Natural killer cell (primary cell): ENCODE data around the gene USE1. TPM values are rescaled to one million over a fixed set of nuclear protein-coding genes. Genes with fewer than 3 reads are reported as not detected.

Experiments used
- ATAC-seq, 3 donors: fragments of 150-1000 bp in 2 of 3; fragments of 200-7000 bp in 1 of 3; cut with Tn5 transposase; 1 replicate in 1 of 3; 2 replicates in 2 of 3; pipeline ENCODE4 v1.10.0; 2021; ENCODE audit warnings: mild to moderate bottlenecking in 2 of 3, moderate library complexity in 2 of 3
- DNase-seq, 2 donors: peaks; one replicate each; pipeline versions ENCODE4 v3.0.0 to v3.0.0-alpha.2; 2013 to 2021; ENCODE audit warnings: mixed read lengths in 1 of 2
- H3K27ac ChIP-seq: one replicate; pipeline ENCODE4 v1.5.1; 2013; ENCODE audit warnings: mild to moderate bottlenecking, low read length
- H3K27me3 ChIP-seq: one replicate; pipeline ENCODE4 v1.6.1; 2013; ENCODE audit warnings: low read length; ENCODE audit not compliant: control insufficient read depth, insufficient read depth
- H3K36me3 ChIP-seq: one replicate; pipeline ENCODE4 v1.6.1; 2013; ENCODE audit warnings: low read length; ENCODE audit not compliant: control insufficient read depth, insufficient read depth
- H3K4me1 ChIP-seq: one replicate; pipeline ENCODE4 v1.6.1; 2013; ENCODE audit warnings: low read length; ENCODE audit not compliant: control insufficient read depth, insufficient read depth
- H3K4me3 ChIP-seq: one replicate; pipeline ENCODE4 v1.5.1; 2013; ENCODE audit warnings: low read length
- H3K9me3 ChIP-seq: one replicate; pipeline ENCODE4 v1.6.1; 2013; ENCODE audit warnings: low read length; ENCODE audit not compliant: control insufficient read depth, insufficient read depth
- H3K27ac Mint-ChIP-seq, 2 donors: one replicate each; pipeline ENCODE4 v1.8.0; 2022; ENCODE audit warnings: mild to moderate bottlenecking in 2 of 2, mixed read lengths in 2 of 2, moderate library complexity in 1 of 2
- H3K27me3 Mint-ChIP-seq, 2 donors: one replicate each; pipeline ENCODE4 v1.8.0; 2022; ENCODE audit warnings: low read depth in 2 of 2, mixed read lengths in 2 of 2
- H3K36me3 Mint-ChIP-seq: one replicate; pipeline ENCODE4 v1.8.0; 2022; ENCODE audit warnings: mixed read lengths
- H3K4me1 Mint-ChIP-seq, 2 donors: one replicate each; pipeline ENCODE4 v1.8.0; 2022; ENCODE audit warnings: mixed read lengths in 2 of 2
- H3K4me3 Mint-ChIP-seq: one replicate; pipeline ENCODE4 v1.8.0; 2022; ENCODE audit warnings: mild to moderate bottlenecking, moderate library complexity, mixed read lengths
- H3K9me3 Mint-ChIP-seq, 2 donors: one replicate each; pipeline ENCODE4 v1.8.0; 2022; ENCODE audit warnings: mixed read lengths in 2 of 2
- WGBS: methylation state at CpG from one replicate; pipeline ENCODE4 v1.1.7; 2013; ENCODE audit warnings: missing lambda C conversion rate; ENCODE audit not compliant: insufficient coverage; 5-methylcytosine and 5-hydroxymethylcytosine counted together
- intact Hi-C: fragments of 100-400 bp; cut with micrococcal nuclease; formaldehyde crosslinking; loops from one replicate; pipeline ENCODE4 v1.14.2; 2022
- total RNA-seq, 4 donors: library from RNA; stranded (reverse); fragments of 120-200 nt in 1 of 4; gene quantifications; one replicate each; pipeline versions ENCODE4 v1.2.3 to v1.2.4, GENCODE V29; 2013 to 2022
- TF ChIP-seq, protein P1 (sequence below): fragments of 200-600 bp; IDR thresholded peaks from one replicate; pipeline ENCODE4 v1.8.0; 2022; ENCODE audit warnings: antibody characterized with exemption

Gene USE1
- total RNA-seq, 3 donors from 2014 or later (not counting 1 experiment from before 2014, with no cell fraction given): 16.4 to 21.1 (median 20.9) TPM

DNA sequence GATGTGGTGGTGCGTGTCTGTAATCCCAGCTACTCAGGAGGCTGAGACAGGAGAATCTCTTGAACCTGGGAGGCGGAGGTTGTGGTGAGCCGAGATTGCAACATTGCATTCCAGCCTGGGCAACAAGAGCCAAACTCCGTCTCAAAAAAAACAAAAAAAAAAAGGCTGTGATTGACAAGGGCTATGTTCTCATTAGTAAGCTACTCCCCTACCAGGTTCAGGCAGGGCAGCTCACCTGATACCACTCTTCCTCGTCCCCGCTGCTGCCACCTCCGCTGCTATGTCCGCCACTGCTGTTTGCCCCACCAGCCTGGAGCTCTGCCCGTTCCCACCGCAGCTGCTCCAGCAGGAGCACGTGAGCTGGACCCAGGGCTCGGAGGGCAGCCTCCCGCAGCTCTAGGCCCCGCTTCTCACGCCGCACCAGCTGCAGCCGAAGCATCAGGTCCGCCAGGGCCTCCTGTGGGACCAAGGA lies 40.0 kb downstream of the USE1 start:
- Mint-ChIP-seq H3K9me3 (no peaks in the 10 kb centered on the region), H3K36me3 (no peaks in the 10 kb centered on the region), H3K27ac (no peak overlapping the region), H3K4me3 (no peak overlapping the region), H3K4me1 (no peaks in the 10 kb centered on the region), H3K27me3 (no peaks in the 10 kb centered on the region)
- no peak for DNase-seq
- no peak for ATAC-seq
- Histone ChIP-seq H3K4me3 (no peak overlapping the region), H3K27me3 (no peaks in the 10 kb centered on the region), H3K9me3 (no peaks in the 10 kb centered on the region), H3K27ac (no peak overlapping the region), H3K4me1 (no peaks in the 10 kb centered on the region), H3K36me3 (no peaks in the 10 kb centered on the region)
- TF ChIP-seq, protein P1, sequence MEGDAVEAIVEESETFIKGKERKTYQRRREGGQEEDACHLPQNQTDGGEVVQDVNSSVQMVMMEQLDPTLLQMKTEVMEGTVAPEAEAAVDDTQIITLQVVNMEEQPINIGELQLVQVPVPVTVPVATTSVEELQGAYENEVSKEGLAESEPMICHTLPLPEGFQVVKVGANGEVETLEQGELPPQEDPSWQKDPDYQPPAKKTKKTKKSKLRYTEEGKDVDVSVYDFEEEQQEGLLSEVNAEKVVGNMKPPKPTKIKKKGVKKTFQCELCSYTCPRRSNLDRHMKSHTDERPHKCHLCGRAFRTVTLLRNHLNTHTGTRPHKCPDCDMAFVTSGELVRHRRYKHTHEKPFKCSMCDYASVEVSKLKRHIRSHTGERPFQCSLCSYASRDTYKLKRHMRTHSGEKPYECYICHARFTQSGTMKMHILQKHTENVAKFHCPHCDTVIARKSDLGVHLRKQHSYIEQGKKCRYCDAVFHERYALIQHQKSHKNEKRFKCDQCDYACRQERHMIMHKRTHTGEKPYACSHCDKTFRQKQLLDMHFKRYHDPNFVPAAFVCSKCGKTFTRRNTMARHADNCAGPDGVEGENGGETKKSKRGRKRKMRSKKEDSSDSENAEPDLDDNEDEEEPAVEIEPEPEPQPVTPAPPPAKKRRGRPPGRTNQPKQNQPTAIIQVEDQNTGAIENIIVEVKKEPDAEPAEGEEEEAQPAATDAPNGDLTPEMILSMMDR: no peak
- intact Hi-C loops: no loop called here
- WGBS: 91% methylated on average over 18 of the region's 18 CpGs

DNA sequence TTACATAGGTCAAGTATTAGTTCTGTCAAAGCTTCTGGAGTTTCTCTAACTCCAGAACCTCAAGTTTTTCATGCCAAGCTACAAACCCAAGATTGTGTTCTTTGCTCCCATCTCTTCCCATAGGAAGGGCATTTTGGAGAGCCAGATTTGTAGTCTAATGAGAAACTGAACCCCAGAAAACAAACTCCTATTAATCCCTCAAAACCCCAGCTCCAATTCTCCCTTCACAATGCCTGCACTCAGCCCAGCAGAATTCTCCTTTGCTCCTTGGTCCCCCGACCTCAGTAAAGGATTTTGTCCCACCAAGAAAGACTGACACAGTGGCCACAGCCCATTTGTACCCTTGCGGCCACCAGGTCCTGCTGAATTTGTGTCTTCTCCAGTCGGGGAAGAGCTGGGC lies 41.0 kb downstream of the USE1 start:
- intact Hi-C loops: no loop called here
- no peak for DNase-seq
- Histone ChIP-seq H3K27ac (no peak overlapping the region), H3K4me3 (no peak overlapping the region), H3K4me1 (peaks cover 3% of the 10 kb centered on the region), H3K9me3 (no peaks in the 10 kb centered on the region), H3K36me3 (no peaks in the 10 kb centered on the region), H3K27me3 (no peaks in the 10 kb centered on the region)
- 80% methylated on average over 3 of the region's 3 CpGs for WGBS
- no peak for ATAC-seq
- peaks cover 6% of the 10 kb centered on the region in 2 donors for H3K4me1 Mint-ChIP-seq
- H3K36me3 Mint-ChIP-seq: no peaks in the 10 kb centered on the region
- no peak overlapping the region for H3K27ac Mint-ChIP-seq
- no peaks in the 10 kb centered on the region for H3K9me3 Mint-ChIP-seq
- TF ChIP-seq, protein P1: no peak
- H3K4me3 Mint-ChIP-seq: no peak overlapping the region
- H3K27me3 Mint-ChIP-seq: peaks cover 0 to 3% of the 10 kb centered on the region in 2 donors

DNA sequence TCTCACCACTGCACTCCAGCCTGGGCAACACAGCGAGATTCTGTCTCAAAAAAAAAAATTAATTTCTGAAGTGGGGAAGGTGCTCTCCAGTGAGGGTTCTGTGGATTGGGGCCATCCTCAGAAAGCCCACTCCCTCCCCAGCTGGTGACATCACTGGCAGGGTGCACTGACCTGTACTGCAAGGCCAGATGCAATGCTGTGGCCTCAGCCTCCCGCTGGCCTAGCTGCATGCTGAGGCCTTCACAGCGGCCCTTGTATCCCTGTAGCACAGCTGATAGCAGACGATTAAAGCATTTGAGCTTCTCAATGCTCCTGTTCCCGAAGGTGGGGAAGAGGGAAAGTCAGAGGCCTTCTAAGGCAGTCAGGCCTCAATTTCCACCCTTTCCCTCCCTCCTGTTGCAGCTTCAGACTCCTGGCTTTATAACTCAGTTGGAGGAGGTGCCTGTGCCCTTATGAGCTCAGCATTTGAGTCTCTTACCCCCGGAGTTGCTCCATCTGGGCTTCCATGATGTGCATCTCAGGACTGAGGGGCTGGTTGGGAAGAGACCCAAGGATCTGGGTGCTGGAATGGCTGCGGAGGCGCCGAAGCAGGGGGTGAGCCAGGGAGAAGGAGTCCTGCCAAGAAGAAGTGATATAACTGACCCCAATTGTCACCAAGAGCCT lies 44.1 kb downstream of the USE1 start:
- Mint-ChIP-seq H3K4me3 (no peak overlapping the region), H3K4me1 (peaks cover 6% of the 10 kb centered on the region in 2 donors), H3K36me3 (no peaks in the 10 kb centered on the region), H3K27me3 (peaks cover 0 to 3% of the 10 kb centered on the region in 2 donors), H3K27ac (no peak overlapping the region), H3K9me3 (no peaks in the 10 kb centered on the region)
- no peaks in the 10 kb centered on the region for H3K27me3 ChIP-seq
- TF ChIP-seq, protein P1: no peak
- 93% methylated on average over 8 of the region's 9 CpGs for WGBS
- intact Hi-C loops: no loop called here
- ATAC-seq (no peak), DNase-seq (no peak)
- no peaks in the 10 kb centered on the region for H3K36me3 ChIP-seq
- peaks cover 3% of the 10 kb centered on the region for H3K4me1 ChIP-seq
- no peak overlapping the region for H3K27ac ChIP-seq
- no peaks in the 10 kb centered on the region for H3K9me3 ChIP-seq
- H3K4me3 ChIP-seq: no peak overlapping the region

DNA sequence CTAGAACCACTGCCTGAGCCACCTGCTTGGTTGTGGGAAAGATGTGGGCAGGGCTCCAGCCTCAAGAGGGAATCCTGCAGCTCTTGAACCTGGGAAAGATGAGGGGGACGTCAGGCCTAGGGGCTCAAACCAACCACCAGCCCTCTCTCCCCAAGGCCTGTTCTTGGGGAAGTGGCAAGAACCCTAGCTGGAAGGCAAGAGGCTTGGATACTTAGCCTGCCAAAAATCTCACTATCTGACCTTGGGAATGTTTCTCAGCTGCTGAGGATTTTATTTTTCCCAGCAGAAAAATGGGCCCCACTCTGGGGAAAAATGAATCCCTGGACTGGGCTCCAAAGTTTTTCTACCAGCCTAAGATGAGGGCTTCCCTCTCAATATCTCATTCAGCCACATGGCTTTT lies 44.8 kb downstream of the USE1 start:
- no peak overlapping the region for H3K27ac Mint-ChIP-seq
- H3K4me1 Mint-ChIP-seq: peaks cover 6% of the 10 kb centered on the region in 2 donors
- no CpG with 5 or more reads among the region's 1 CpG for WGBS
- no peak overlapping the region for H3K4me3 ChIP-seq
- H3K27me3 Mint-ChIP-seq: peaks cover 0 to 3% of the 10 kb centered on the region in 2 donors
- no peaks in the 10 kb centered on the region for H3K36me3 Mint-ChIP-seq
- no peaks in the 10 kb centered on the region for H3K27me3 ChIP-seq
- no peak overlapping the region for H3K4me3 Mint-ChIP-seq
- no peaks in the 10 kb centered on the region for H3K36me3 ChIP-seq
- H3K27ac ChIP-seq: no peak overlapping the region
- no peaks in the 10 kb centered on the region for H3K9me3 Mint-ChIP-seq
- ATAC-seq (no peak), DNase-seq (no peak)
- TF ChIP-seq, protein P1: no peak
- peaks cover 6% of the 10 kb centered on the region for H3K4me1 ChIP-seq
- no peaks in the 10 kb centered on the region for H3K9me3 ChIP-seq
- intact Hi-C loops: no loop called here
